GM21825 (cell line): Measurements from ENCODE around the gene SHMT2.

ENCODE experiments used
- ATAC-seq: cut with Tn5 transposase; IDR thresholded peaks from one replicate; pipeline ENCODE4 v1.9.1; 2021; ENCODE audit warnings: mild to moderate bottlenecking, moderate library complexity; ENCODE audit not compliant: unreplicated experiment

Gene SHMT2

DNA sequence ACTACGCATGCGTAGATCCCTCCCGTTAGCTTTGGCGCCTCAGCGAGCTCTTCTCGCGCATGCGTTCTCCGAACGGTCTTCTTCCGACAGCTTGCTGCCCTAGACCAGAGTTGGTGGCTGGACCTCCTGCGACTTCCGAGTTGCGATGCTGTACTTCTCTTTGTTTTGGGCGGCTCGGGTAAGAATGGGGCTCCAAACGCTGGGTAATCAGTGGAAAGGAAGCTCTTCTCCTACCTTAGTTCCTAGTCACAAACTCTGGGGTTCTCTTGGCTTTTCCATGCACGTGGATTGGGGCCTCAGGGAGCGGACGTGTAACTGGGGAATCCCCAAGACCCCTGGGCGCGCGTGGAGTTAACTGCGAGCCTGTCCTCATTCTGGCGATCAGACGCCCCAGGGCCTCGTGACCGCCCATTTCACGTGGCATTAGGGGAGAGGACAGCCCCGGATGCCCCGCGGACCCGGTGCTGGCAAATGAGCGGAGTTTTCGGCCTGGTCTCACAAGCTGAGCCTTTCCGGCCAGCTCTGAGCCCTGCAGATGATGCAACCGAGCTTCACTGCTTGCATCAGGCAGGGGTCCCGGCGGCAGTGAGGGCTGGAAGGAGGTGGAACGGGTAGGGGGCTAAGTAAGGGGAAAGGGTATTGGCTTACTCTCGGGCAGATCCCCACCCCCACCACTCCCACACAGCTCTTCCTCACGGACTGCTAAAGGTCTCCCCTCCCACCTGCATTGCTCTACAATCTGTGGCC, at the start of gene SHMT2:
Gene SHMT2, plus strand, starts transcription at position 78 of the 747 bp plus-strand sequence. Its CDS starts 68 bp downstream, at position 146.
- ATAC-seq: peak; percentile 51

DNA sequence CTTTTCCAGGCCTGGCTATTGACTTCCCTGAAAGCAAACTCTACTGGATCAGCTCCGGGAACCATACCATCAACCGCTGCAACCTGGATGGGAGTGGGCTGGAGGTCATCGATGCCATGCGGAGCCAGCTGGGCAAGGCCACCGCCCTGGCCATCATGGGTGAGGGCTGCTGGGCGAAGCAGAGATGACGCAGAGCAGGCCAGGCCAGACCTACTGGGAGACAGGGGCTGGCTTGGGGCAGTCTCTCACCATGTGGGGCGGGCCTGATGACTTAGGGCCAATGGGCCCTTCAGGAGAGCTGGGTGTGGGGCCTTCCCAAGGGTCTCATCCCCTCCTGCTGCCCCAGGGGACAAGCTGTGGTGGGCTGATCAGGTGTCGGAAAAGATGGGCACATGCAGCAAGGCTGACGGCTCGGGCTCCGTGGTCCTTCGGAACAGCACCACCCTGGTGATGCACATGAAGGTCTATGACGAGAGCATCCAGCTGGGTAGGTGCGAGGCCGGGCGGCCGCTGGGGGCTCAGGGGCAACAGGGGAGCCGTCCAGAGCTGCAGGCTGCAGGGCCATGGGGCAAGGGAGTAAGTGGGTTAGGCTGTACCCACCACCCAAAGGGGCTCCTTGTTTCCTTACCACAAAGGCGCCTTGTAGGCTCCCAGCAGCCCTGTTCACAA, 49.1 kb upstream of the SHMT2 start:
- ATAC-seq: no peak

DNA sequence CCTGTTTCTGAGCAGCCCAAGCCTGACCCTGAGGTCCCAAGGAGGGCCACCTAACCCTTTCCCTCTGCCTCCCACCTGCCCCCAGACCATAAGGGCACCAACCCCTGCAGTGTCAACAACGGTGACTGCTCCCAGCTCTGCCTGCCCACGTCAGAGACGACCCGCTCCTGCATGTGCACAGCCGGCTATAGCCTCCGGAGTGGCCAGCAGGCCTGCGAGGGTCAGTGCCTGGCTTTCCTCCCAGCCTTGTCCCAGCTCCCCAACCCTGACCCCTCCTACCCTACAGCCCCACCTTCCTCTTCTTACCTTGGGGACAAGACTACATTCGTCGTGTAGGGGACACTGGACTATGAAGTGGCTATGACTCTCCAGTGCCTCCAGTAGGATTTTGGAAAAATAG, 48.4 kb upstream of the SHMT2 start:
- ATAC-seq: no peak

GRCh38 chr12:57181561-57182155, 47.9 kb upstream of the SHMT2 start:
- ATAC-seq: no peak

- peak; percentile 63 for ATAC-seq
These were observed 46.5 kb upstream of the SHMT2 start for GRCh38 chr12:57182918-57183575.

DNA sequence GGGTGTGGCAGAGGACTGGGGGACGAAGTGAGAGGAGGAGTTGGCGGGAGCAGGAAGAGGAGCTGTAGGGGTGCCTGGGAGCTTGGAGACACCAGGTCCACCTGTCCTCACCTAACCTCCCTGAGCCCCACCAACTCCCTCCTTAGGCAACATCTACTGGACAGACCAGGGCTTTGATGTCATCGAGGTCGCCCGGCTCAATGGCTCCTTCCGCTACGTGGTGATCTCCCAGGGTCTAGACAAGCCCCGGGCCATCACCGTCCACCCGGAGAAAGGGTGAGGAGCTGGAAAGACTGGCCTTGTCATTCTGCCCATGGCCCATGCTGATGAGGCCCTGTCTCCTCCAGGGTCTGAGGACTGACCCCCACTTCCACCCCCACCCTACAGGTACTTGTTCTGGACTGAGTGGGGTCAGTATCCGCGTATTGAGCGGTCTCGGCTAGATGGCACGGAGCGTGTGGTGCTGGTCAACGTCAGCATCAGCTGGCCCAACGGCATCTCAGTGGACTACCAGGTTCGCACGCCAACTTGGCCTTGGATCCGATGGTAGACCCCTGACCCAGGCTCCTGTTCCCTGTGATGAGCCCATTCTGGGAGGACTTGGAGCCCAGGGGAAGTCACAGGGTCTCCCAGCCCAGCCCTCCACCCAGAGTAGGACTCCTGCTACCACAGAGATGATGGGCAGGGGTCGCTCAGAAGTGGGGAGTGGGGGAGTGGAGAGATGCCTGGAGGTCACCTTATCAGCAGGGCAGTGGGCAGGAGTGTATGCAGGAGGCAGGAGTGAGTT, 45.4 kb upstream of the SHMT2 start:
- ATAC-seq: no peak

DNA sequence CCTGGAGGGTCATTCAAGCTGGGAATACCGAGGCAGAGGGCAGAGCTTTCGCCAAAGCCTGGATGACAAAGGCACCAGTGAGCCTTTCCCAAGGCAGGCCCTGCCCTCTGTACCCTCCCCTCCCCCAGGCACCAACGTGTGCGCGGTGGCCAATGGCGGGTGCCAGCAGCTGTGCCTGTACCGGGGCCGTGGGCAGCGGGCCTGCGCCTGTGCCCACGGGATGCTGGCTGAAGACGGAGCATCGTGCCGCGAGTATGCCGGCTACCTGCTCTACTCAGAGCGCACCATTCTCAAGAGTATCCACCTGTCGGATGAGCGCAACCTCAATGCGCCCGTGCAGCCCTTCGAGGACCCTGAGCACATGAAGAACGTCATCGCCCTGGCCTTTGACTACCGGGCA, 44.1 kb upstream of the SHMT2 start:
- no peak for ATAC-seq

- no peak for ATAC-seq
These were observed 43.5 kb upstream of the SHMT2 start for GRCh38 chr12:57185906-57186508.

DNA sequence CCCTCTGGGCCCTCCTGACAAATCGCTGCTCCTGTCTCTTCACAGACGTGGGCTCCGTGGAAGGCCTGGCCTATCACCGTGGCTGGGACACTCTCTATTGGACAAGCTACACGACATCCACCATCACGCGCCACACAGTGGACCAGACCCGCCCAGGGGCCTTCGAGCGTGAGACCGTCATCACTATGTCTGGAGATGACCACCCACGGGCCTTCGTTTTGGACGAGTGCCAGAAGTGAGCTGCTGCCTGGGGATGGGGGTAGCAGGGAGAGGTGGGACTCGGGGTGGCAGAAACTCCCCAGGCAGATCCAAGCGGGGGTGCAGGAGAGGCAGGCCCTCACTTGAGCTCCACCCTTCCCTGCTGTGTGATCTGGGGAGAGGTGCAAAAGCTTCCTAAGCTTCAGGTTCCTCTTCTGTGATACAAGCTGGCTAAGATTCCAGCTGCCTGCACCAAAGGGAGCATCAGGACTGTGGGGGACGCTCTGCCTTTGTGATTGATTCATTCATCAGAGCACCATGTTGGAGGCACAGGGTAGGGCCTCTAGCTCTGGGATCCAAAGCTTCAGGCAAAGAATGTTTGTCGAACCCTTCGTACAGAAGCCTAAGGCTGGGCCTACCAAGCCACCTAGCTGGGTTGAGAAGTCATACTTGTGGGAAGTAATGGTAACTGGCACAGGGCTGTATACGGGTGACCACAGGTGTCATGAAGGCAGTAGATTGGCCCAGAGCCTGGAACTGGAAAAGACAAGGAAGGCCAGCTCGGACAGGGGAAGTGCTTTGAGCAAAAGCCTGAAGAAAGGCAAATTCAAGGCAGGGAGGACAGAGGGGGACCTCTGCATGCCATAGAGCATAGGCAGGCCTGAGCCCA, 42.1 kb upstream of the SHMT2 start:
- no peak for ATAC-seq

- no peak for ATAC-seq
These were observed 41.5 kb upstream of the SHMT2 start for GRCh38 chr12:57188090-57188425.

GRCh38 chr12:57190037-57190436, 39.5 kb upstream of the SHMT2 start:
- ATAC-seq: no peak

GRCh38 chr12:57190821-57191220, 38.7 kb upstream of the SHMT2 start:
- no peak for ATAC-seq

- no peak for ATAC-seq
These were observed 38.1 kb upstream of the SHMT2 start for GRCh38 chr12:57191410-57191809.

DNA sequence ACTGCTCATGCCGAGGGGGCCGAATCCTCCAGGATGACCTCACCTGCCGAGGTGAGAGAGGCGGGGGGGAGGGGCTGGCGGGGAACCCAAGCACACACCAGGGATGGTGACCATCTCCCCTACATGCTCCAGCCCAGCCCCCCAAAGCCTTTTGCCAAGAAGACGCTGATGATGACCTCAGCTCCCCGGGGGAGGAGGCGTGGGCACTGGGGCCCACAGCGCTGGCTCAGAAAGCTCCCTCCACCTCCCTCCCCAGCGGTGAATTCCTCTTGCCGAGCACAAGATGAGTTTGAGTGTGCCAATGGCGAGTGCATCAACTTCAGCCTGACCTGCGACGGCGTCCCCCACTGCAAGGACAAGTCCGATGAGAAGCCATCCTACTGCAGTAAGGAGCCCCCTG, 36.6 kb upstream of the SHMT2 start:
- no peak for ATAC-seq

DNA sequence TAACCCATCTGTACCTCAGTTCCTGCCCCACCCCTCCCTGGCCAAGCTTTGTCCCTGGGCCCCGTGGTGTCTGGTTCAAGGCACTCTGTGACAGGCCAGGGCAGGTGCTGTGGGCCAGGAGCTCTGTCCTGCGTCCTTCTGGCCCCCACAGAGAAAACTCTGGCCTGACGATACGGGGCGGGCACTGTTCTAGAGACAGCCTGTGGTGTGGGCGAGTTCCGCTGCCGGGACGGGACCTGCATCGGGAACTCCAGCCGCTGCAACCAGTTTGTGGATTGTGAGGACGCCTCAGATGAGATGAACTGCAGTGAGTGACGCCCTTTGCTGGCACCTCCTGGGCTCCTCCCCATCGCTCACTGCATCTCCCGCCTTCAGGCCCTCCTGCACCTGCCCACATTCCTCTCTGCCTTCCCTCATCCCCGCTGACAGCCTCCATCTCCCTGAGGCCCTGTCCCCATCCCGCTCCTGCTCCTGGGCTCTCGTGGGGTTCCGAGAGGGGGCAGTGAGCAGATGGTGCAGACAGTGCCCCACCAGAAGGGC, 35.7 kb upstream of the SHMT2 start:
- no peak for ATAC-seq

- no peak for ATAC-seq
These were observed 35.3 kb upstream of the SHMT2 start for GRCh38 chr12:57194253-57194652.

GRCh38 chr12:57195186-57195585, 34.3 kb upstream of the SHMT2 start:
- ATAC-seq: no peak

DNA sequence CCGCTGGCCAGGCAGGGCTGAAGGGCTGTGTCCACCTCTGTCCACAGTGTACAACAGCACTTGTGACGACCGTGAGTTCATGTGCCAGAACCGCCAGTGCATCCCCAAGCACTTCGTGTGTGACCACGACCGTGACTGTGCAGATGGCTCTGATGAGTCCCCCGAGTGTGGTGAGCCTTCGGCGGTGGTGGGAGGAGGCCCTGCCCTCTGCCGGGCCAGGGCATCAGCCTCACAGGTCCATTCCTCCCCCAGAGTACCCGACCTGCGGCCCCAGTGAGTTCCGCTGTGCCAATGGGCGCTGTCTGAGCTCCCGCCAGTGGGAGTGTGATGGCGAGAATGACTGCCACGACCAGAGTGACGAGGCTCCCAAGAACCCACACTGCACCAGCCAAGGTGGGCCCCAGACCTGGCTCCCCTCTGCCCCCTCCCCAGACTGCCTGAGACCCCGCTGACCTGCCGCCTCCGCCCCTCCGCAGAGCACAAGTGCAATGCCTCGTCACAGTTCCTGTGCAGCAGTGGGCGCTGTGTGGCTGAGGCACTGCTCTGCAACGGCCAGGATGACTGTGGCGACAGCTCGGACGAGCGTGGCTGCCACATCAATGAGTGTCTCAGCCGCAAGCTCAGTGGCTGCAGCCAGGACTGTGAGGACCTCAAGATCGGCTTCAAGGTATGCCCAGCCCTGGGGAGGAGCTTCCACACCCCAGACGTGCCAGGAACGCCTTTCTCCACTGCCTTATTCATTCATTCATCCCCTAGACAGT, 33.7 kb upstream of the SHMT2 start:
- no peak for ATAC-seq

- no peak for ATAC-seq
These were observed 33.1 kb upstream of the SHMT2 start for GRCh38 chr12:57196439-57196838.
